K562 (cell line): ENCODE measurements around the gene ANO9. TPM values are rescaled to one million over a fixed set of nuclear protein-coding genes. Genes with fewer than 3 reads are reported as not detected.

Experiments
- E2F6 ChIP-seq, 2 experiments: IDR thresholded peaks; 2 replicates each; pipeline ENCODE4 v1.6.1; 2011; ENCODE audit warnings: borderline replicate concordance in 1 of 2, control low read depth in 1 of 2, low read depth in 1 of 2, low read length in 1 of 2, mild to moderate bottlenecking in 1 of 2, mixed read lengths in 1 of 2, moderate library complexity in 1 of 2; ENCODE audit not compliant: insufficient read depth in 1 of 2, insufficient read length in 1 of 2, poor library complexity in 1 of 2, severe bottlenecking in 1 of 2; ENCODE audit errors: extremely low read depth in 1 of 2
- ETS2 ChIP-seq: IDR thresholded peaks from 2 replicates; pipeline ENCODE4 v1.6.1; 2016; ENCODE audit warnings: borderline replicate concordance, missing genetic modification characterization, mild to moderate bottlenecking, moderate library complexity, missing compliant biosample characterization; ENCODE audit not compliant: poor library complexity, severe bottlenecking
- GABPA ChIP-seq: fragments of 200-800 bp; sonication (Bioruptor generic); conservative IDR thresholded peaks from 2 replicates; pipeline ENCODE4 v1.6.1; 2016; ENCODE audit warnings: low read depth, missing genetic modification characterization, missing compliant biosample characterization
- ID3 ChIP-seq, 2 experiments: fragments of 250-450 bp in 1 of 2; fragments of 450-650 bp in 1 of 2; sonication (Bioruptor Pico) in 1 of 2; IDR thresholded peaks; 2 replicates each; pipeline versions ENCODE4 v1.6.1 to v1.8.0; 2016 to 2021; ENCODE audit warnings: mild to moderate bottlenecking in 2 of 2, moderate library complexity in 2 of 2, missing compliant biosample characterization in 1 of 2, missing genetic modification characterization in 1 of 2
- KDM2B ChIP-seq: fragments of 250-450 bp; sonication (Bioruptor Pico); IDR thresholded peaks from 2 replicates; pipeline ENCODE4 v1.8.0; 2021; ENCODE audit warnings: mild to moderate bottlenecking, moderate library complexity
- L3MBTL2 ChIP-seq: fragments of 450-650 bp; IDR thresholded peaks from 2 replicates; pipeline ENCODE4 v1.6.1; 2016; ENCODE audit warnings: mild to moderate bottlenecking, moderate library complexity
- NR4A1 ChIP-seq, 2 experiments: fragments of 250-450 bp in 1 of 2; fragments of 450-650 bp in 1 of 2; sonication (Bioruptor Pico) in 1 of 2; IDR thresholded peaks; 2 replicates each; pipeline versions ENCODE4 v1.4.0 to v1.6.1; 2016 to 2020; ENCODE audit warnings: mild to moderate bottlenecking in 2 of 2, missing compliant biosample characterization in 1 of 2, missing genetic modification characterization in 1 of 2, moderate library complexity in 1 of 2
- TAF7 ChIP-seq: fragments of 450-650 bp; IDR thresholded peaks from 2 replicates; pipeline ENCODE4 v1.6.1; 2016; ENCODE audit warnings: missing genetic modification characterization, missing compliant biosample characterization
- TBP ChIP-seq: optimal IDR thresholded peaks from 2 replicates; pipeline ENCODE3; 2011; ENCODE audit warnings: low read depth, low read length, improper control_type of control experiment
- ZFX ChIP-seq: sonication (generic); formaldehyde crosslinking; IDR thresholded peaks from 2 replicates; pipeline ENCODE4 v1.8.0; 2022; ENCODE audit warnings: mild to moderate bottlenecking, missing genetic modification reagents, moderate library complexity
- polyA plus RNA-seq, 8 experiments: library from polyadenylated mRNA; depleted of rRNA in 4 of 8; stranded (reverse) in 5 of 8; unstranded in 3 of 8; fragments of >200 nt; fragmentation: Nextera tagmentation in 2 of 8; fragmentation: Illumina TruSeq in 1 of 8; extraction: Ambion mirVana in 2 of 8; extraction: Trizol in 1 of 8; gene quantifications; 2 replicates each; pipeline versions ENCODE4 v1.2.1 to v1.2.3, GENCODE V29; 2011 to 2014; ENCODE audit warnings: inconsistent platforms in 1 of 8, missing spikeins in 1 of 8
- total RNA-seq, 7 experiments: library from RNA; depleted of rRNA in 6 of 7; stranded (reverse); fragments of >200 nt in 6 of 7; fragmentation: Illumina TruSeq in 2 of 7; extraction: Trizol in 2 of 7; gene quantifications; 2 replicates each; pipeline versions ENCODE4 v1.2.1 to v1.2.3, GENCODE V29; 2011 to 2021; ENCODE audit warnings: low replicate concordance in 1 of 7
- TF ChIP-seq, protein P1 (sequence below): fragments of 450-650 bp; formaldehyde crosslinking; IDR thresholded peaks from 2 replicates; pipeline ENCODE4 v1.4.0; 2020; ENCODE audit warnings: mild to moderate bottlenecking, moderate library complexity
- TF ChIP-seq, protein P2 (sequence below): sonication (generic); formaldehyde crosslinking; IDR thresholded peaks from 2 replicates; pipeline ENCODE4 v1.8.0; 2023; ENCODE audit warnings: missing genetic modification reagents, mild to moderate bottlenecking, borderline replicate concordance
- TF ChIP-seq, protein P3 (sequence below): fragments of 450-650 bp; formaldehyde crosslinking; IDR thresholded peaks from 2 replicates; pipeline ENCODE4 v1.4.0; 2020; ENCODE audit warnings: mild to moderate bottlenecking, moderate library complexity

ANO9 gene
- total and polyA plus RNA-seq, 9 of the 15 experiments (the other 6 are each of a cell fraction or from before 2014, with no cell fraction given): 0.20 to 14.5 (median 4.5) TPM

DNA sequence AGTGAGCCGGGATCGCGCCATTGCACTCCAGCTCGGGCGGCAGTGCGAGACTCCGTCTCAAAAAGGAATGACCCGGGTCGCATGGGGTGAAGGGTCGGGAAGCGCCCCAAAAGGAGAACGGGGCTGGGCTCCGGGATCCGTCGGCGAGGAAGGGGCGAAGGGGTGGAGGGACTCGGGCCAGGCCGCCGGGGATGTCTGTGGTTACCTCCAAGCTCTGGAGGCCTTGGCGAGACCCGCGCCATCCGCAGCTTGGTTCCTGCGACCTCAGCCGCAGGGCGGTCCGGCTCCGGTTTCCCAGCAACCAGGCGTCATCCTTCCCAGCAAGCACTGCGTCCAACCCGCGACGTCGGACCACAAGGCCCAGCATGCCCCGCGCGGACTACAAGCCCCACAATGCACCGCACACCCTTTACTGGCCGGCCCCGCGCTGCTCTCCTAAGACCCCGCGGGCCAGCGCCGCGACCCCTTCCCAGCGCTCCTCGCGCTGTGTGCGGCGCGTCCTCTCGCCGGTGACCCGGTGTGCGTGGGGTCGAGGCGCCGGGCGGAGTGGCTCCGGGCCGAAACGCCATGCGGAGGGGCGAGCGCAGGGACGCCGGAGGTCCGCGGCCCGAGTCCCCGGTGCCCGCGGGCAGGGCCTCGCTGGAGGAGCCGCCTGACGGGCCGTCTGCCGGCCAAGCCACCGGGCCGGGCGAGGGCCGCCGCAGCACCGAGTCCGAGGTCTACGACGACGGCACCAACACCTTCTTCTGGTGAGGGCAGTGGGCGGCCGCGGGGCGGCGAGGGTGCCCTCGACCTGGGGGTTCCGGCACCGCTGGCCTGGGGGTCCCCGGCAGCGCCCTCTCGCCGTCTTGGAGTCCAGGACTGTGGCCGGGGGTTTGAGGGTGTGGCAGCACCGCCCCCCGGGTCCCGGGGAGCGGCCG, 8.3 kb upstream of the ANO9 start, which contains the start of gene PTDSS2 (continued):
- TF ChIP-seq E2F6 (IDR thresholded peaks at IDR 0.05; ENCODE audit: borderline replicate concordance in 1 of 2, extremely low read depth in 1 of 2, insufficient read depth in 1 of 2, insufficient read length in 1 of 2, low read depth in 1 of 2, low read length in 1 of 2, poor library complexity in 1 of 2, severe bottlenecking in 1 of 2) (peak; percentile 12 to 28), NR4A1 (CRISPR knock-in tag; IDR thresholded peaks at IDR 0.05) (no peak), NR4A1 (tag; IDR thresholded peaks at IDR 0.05) (peak; percentile 77; the same call in 1 of the 2 replicates), TAF7 (tag) (0 out of 2 replicates have a peak, but pooled peaks have one; percentile 35), L3MBTL2 (peak; percentile 63), TBP (peak; percentile 63), KDM2B (CRISPR knock-in tag) (0 out of 2 replicates have a peak, but pooled peaks have one; percentile 2), ETS2 (tag) (peak; percentile 44), ZFX (peak; percentile 82), ID3 (CRISPR knock-in tag; IDR thresholded peaks at IDR 0.05) (no peak), ID3 (tag; IDR thresholded peaks at IDR 0.05) (peak; percentile 75; the same call in 1 of the 2 replicates), GABPA (tag) (0 out of 2 replicates have a peak, but pooled peaks have one; percentile 29)
- TF ChIP-seq, protein P1, sequence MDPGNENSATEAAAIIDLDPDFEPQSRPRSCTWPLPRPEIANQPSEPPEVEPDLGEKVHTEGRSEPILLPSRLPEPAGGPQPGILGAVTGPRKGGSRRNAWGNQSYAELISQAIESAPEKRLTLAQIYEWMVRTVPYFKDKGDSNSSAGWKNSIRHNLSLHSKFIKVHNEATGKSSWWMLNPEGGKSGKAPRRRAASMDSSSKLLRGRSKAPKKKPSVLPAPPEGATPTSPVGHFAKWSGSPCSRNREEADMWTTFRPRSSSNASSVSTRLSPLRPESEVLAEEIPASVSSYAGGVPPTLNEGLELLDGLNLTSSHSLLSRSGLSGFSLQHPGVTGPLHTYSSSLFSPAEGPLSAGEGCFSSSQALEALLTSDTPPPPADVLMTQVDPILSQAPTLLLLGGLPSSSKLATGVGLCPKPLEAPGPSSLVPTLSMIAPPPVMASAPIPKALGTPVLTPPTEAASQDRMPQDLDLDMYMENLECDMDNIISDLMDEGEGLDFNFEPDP (CRISPR knock-in tag): no peak
- TF ChIP-seq, protein P2, sequence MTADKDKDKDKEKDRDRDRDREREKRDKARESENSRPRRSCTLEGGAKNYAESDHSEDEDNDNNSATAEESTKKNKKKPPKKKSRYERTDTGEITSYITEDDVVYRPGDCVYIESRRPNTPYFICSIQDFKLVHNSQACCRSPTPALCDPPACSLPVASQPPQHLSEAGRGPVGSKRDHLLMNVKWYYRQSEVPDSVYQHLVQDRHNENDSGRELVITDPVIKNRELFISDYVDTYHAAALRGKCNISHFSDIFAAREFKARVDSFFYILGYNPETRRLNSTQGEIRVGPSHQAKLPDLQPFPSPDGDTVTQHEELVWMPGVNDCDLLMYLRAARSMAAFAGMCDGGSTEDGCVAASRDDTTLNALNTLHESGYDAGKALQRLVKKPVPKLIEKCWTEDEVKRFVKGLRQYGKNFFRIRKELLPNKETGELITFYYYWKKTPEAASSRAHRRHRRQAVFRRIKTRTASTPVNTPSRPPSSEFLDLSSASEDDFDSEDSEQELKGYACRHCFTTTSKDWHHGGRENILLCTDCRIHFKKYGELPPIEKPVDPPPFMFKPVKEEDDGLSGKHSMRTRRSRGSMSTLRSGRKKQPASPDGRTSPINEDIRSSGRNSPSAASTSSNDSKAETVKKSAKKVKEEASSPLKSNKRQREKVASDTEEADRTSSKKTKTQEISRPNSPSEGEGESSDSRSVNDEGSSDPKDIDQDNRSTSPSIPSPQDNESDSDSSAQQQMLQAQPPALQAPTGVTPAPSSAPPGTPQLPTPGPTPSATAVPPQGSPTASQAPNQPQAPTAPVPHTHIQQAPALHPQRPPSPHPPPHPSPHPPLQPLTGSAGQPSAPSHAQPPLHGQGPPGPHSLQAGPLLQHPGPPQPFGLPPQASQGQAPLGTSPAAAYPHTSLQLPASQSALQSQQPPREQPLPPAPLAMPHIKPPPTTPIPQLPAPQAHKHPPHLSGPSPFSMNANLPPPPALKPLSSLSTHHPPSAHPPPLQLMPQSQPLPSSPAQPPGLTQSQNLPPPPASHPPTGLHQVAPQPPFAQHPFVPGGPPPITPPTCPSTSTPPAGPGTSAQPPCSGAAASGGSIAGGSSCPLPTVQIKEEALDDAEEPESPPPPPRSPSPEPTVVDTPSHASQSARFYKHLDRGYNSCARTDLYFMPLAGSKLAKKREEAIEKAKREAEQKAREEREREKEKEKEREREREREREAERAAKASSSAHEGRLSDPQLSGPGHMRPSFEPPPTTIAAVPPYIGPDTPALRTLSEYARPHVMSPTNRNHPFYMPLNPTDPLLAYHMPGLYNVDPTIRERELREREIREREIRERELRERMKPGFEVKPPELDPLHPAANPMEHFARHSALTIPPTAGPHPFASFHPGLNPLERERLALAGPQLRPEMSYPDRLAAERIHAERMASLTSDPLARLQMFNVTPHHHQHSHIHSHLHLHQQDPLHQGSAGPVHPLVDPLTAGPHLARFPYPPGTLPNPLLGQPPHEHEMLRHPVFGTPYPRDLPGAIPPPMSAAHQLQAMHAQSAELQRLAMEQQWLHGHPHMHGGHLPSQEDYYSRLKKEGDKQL (CRISPR knock-in tag): no peak
- TF ChIP-seq, protein P3, sequence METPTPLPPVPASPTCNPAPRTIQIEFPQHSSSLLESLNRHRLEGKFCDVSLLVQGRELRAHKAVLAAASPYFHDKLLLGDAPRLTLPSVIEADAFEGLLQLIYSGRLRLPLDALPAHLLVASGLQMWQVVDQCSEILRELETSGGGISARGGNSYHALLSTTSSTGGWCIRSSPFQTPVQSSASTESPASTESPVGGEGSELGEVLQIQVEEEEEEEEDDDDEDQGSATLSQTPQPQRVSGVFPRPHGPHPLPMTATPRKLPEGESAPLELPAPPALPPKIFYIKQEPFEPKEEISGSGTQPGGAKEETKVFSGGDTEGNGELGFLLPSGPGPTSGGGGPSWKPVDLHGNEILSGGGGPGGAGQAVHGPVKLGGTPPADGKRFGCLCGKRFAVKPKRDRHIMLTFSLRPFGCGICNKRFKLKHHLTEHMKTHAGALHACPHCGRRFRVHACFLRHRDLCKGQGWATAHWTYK: peak; percentile 36; the same call in 1 of the 2 replicates
